ENCODE data around the gene PSME1. TPM values are rescaled to one million over a fixed set of nuclear protein-coding genes. Genes with fewer than 3 reads are reported as not detected.

Gene PSME1
- total and polyA plus RNA-seq, 2 donors (not counting 1 experiment from before 2014, with no cell fraction given), result 177 to 266 TPM

DNA sequence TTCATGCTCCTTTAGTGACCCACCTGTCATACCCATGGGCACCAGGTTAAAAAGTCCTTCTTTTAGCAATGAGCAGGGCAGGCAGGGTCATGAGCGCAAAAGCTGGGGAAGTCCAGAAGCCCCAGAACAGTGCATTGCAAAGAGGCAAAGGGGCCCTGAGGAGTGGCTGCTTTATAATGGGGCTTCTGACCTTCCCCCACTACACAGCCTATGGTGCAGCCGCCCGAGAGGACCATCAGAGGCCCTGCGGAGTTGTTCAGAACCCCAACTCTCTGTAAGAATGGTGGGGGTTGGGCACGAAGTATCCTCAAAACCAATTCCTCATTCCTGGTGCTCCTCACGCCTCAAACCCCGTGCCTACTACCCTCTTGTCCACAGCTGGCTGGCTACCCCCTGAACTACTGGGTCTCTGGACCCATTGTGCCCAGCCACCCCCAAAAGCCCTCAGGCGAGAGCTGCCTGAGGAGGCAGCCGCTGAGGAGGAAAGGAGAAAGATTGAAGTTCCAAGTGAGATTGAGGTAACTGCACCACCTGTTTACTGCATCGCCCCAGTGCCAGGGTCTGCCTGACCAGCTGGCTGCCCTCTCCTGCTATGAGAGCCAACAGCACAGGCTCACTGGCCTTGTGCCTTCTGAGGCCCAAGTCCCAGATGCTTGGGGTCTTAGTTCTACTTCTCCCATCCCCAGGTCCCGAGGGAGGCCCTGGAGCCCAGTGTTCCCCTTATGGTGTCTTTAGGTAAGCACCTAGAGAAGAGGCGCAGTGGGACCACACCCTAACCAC, 42.6 kb downstream of the PSME1 start:
- no peak overlapping the region for H3K4me3 ChIP-seq (replicated peaks in 1 of 4; ENCODE audit: control extremely low read depth in 1 of 4, insufficient read depth in 1 of 4, low read depth in 3 of 4, low read length in 4 of 4)
- H2AFZ ChIP-seq (ENCODE audit: low read length), result no peak overlapping the region
- H3K27me3 ChIP-seq (ENCODE audit: control insufficient read depth, insufficient read depth, low read length), result no peaks in the 10 kb centered on the region
- H3K4me2 ChIP-seq (ENCODE audit: extremely low read depth, insufficient read depth, low read length), result no peak overlapping the region
- peaks cover 34% of the 10 kb centered on the region for H3K36me3 ChIP-seq (ENCODE audit: control insufficient read depth, insufficient read depth, low read length)
- H3K9me3 ChIP-seq (ENCODE audit: control insufficient read depth, insufficient read depth, low read depth, low read length), result no peaks in the 10 kb centered on the region
- H3K9ac ChIP-seq (ENCODE audit: insufficient read depth, low read length), result no peak overlapping the region
- H4K20me1 ChIP-seq (ENCODE audit: control insufficient read depth, extremely low read depth, insufficient read depth, low read length), result no peaks in the 10 kb centered on the region
- H3K4me1 ChIP-seq (ENCODE audit: control insufficient read depth, extremely low read depth, insufficient read depth, low read length), result no peaks in the 10 kb centered on the region
- no peak overlapping the region for H3K27ac ChIP-seq (ENCODE audit: insufficient read depth, low read length)
- DNase-seq (ENCODE audit: low read depth in 2 of 2), result no peak
- no peaks in the 10 kb centered on the region for H3K79me2 ChIP-seq (ENCODE audit: control insufficient read depth, insufficient read depth, low read length)
- TF ChIP-seq, protein P1, sequence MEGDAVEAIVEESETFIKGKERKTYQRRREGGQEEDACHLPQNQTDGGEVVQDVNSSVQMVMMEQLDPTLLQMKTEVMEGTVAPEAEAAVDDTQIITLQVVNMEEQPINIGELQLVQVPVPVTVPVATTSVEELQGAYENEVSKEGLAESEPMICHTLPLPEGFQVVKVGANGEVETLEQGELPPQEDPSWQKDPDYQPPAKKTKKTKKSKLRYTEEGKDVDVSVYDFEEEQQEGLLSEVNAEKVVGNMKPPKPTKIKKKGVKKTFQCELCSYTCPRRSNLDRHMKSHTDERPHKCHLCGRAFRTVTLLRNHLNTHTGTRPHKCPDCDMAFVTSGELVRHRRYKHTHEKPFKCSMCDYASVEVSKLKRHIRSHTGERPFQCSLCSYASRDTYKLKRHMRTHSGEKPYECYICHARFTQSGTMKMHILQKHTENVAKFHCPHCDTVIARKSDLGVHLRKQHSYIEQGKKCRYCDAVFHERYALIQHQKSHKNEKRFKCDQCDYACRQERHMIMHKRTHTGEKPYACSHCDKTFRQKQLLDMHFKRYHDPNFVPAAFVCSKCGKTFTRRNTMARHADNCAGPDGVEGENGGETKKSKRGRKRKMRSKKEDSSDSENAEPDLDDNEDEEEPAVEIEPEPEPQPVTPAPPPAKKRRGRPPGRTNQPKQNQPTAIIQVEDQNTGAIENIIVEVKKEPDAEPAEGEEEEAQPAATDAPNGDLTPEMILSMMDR (conservative IDR thresholded peaks at IDR 0.05 in 1 of 2, IDR thresholded peaks at IDR 0.05 in 1 of 2; ENCODE audit: low read depth in 1 of 2, low read length in 2 of 2), result no peak
- no peak for TF ChIP-seq EZH2 (IDR thresholded peaks at IDR 0.05; ENCODE audit: low read length, missing control alignments)

DNA sequence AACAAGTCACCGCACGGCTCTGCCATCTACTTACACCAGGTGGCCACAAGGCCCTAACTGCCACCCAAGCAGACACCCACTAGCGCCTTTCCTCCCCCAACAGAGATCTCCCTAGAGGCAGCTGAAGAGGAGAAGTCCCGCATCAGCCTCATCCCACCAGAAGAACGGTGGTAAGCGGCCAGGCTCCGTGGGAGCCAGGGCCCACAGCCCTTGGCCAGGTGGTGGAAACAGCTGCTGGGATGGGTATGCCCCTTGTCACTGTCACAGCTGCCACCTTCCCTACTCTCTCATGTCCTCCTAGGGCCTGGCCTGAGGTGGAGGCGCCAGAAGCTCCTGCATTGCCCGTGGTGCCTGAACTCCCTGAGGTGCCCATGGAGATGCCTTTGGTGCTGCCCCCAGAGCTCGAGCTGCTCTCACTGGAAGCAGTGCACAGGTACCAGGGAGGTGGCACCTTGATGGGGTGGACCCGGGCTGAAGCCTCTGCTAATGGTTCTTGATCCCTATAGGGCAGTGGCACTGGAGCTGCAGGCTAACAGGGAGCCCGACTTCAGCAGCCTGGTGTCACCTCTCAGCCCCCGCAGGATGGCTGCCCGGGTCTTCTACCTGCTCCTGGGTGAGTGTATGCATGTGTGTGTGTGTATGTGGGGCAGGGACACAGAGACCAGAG, 43.4 kb downstream of the PSME1 start:
- no peaks in the 10 kb centered on the region for H3K4me1 ChIP-seq (ENCODE audit: control insufficient read depth, extremely low read depth, insufficient read depth, low read length)
- H3K9me3 ChIP-seq (ENCODE audit: control insufficient read depth, insufficient read depth, low read depth, low read length), result no peaks in the 10 kb centered on the region
- no peaks in the 10 kb centered on the region for H4K20me1 ChIP-seq (ENCODE audit: control insufficient read depth, extremely low read depth, insufficient read depth, low read length)
- H3K9ac ChIP-seq (ENCODE audit: insufficient read depth, low read length), result no peak overlapping the region
- H3K36me3 ChIP-seq (ENCODE audit: control insufficient read depth, insufficient read depth, low read length), result peaks cover 38% of the 10 kb centered on the region
- H3K27ac ChIP-seq (ENCODE audit: insufficient read depth, low read length), result peak overlapping the region; percentile 71
- no peak for DNase-seq (ENCODE audit: low read depth in 2 of 2)
- H3K4me3 ChIP-seq (replicated peaks in 1 of 4; ENCODE audit: control extremely low read depth in 1 of 4, insufficient read depth in 1 of 4, low read depth in 3 of 4, low read length in 4 of 4), result no peak overlapping the region
- no peaks in the 10 kb centered on the region for H3K79me2 ChIP-seq (ENCODE audit: control insufficient read depth, insufficient read depth, low read length)
- no peak overlapping the region for H2AFZ ChIP-seq (ENCODE audit: low read length)
- no peaks in the 10 kb centered on the region for H3K27me3 ChIP-seq (ENCODE audit: control insufficient read depth, insufficient read depth, low read length)
- TF ChIP-seq, protein P1 (conservative IDR thresholded peaks at IDR 0.05 in 1 of 2, IDR thresholded peaks at IDR 0.05 in 1 of 2; ENCODE audit: low read depth in 1 of 2, low read length in 2 of 2), result no peak
- no peak for TF ChIP-seq EZH2 (IDR thresholded peaks at IDR 0.05; ENCODE audit: low read length, missing control alignments)
- no peak overlapping the region for H3K4me2 ChIP-seq (ENCODE audit: extremely low read depth, insufficient read depth, low read length)

- Histone ChIP-seq H3K36me3 (ENCODE audit: control insufficient read depth, insufficient read depth, low read length) (peaks cover 42% of the 10 kb centered on the region), H3K27me3 (ENCODE audit: control insufficient read depth, insufficient read depth, low read length) (no peaks in the 10 kb centered on the region), H3K79me2 (ENCODE audit: control insufficient read depth, insufficient read depth, low read length) (no peaks in the 10 kb centered on the region), H3K9me3 (ENCODE audit: control insufficient read depth, insufficient read depth, low read depth, low read length) (no peaks in the 10 kb centered on the region), H3K9ac (ENCODE audit: insufficient read depth, low read length) (peak overlapping the region; percentile 41), H3K4me1 (ENCODE audit: control insufficient read depth, extremely low read depth, insufficient read depth, low read length) (no peaks in the 10 kb centered on the region), H2AFZ (ENCODE audit: low read length) (no peak overlapping the region), H3K4me3 (replicated peaks in 1 of 4; ENCODE audit: control extremely low read depth in 1 of 4, insufficient read depth in 1 of 4, low read depth in 3 of 4, low read length in 4 of 4) (no peak overlapping the region), H3K4me2 (ENCODE audit: extremely low read depth, insufficient read depth, low read length) (no peak overlapping the region), H3K27ac (ENCODE audit: insufficient read depth, low read length) (peak overlapping the region; percentile 71), H4K20me1 (ENCODE audit: control insufficient read depth, extremely low read depth, insufficient read depth, low read length) (no peaks in the 10 kb centered on the region)
- DNase-seq (ENCODE audit: low read depth in 2 of 2), result peak; percentile 78 to 90
- TF ChIP-seq, protein P1 (conservative IDR thresholded peaks at IDR 0.05 in 1 of 2, IDR thresholded peaks at IDR 0.05 in 1 of 2; ENCODE audit: low read depth in 1 of 2, low read length in 2 of 2), result no peak
- no peak for TF ChIP-seq EZH2 (IDR thresholded peaks at IDR 0.05; ENCODE audit: low read length, missing control alignments)
These were observed 44.2 kb downstream of the PSME1 start for GRCh38 chr14:24179961-24180796.

All from fibroblast of lung (primary cell).